Activated naive CD4-positive, alpha-beta T cell treated with anti-CD3 and anti-CD28 coated beads, Interleukin-2, amount 50 U/mL, for 72 hours (primary cell): ENCODE results near the gene KDM6A. TPM values are rescaled to one million over a fixed set of nuclear protein-coding genes. Genes with fewer than 3 reads are reported as not detected.

Experiments
- ATAC-seq, 2 donors: fragments of 150-1000 bp; cut with Tn5 transposase; 2 replicates each; pipeline ENCODE4 v1.10.0; 2021; ENCODE audit warnings: mild to moderate bottlenecking in 2 of 2, moderate library complexity in 2 of 2
- DNase-seq, 2 donors: peaks; one replicate each; pipeline ENCODE4 v3.0.0; 2021 to 2022; ENCODE audit warnings: low spot score in 2 of 2
- H3K27ac Mint-ChIP-seq, 2 donors: one replicate each; pipeline ENCODE4 v1.8.0; 2022; ENCODE audit warnings: mild to moderate bottlenecking in 2 of 2, mixed read lengths in 2 of 2
- H3K36me3 Mint-ChIP-seq, 2 donors: one replicate each; pipeline ENCODE4 v1.8.0; 2022; ENCODE audit warnings: mixed read lengths in 2 of 2
- H3K9me3 Mint-ChIP-seq, 2 donors: one replicate each; pipeline ENCODE4 v1.8.0; 2022; ENCODE audit warnings: mixed read lengths in 2 of 2
- total RNA-seq, 2 donors: library from RNA; stranded (reverse); gene quantifications; one replicate each; pipeline ENCODE4 v1.2.3, GENCODE V29; 2022

The KDM6A gene
- total RNA-seq, 2 donors from 2014 or later: 20.1 to 24.8 TPM

DNA sequence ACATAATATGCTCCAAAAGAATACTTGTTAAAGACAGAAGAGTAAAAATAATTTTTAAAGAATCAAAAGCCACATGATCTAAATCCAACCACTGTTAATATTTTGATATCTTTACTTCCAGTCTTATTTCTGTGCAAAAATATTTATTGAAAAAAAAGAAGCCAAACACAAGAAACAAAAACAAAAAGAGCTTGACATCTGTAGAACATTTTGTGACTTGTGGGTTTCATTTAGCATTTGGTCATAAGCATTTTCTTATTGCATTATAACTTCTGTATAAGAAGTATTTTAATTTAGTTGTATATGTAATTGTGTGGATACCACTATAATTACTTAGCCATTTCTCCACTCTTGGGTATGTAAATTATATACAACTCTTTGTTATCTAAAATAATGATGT, 264.5 kb downstream of the KDM6A start:
- DNase-seq (no peak), ATAC-seq (no peak)
- Mint-ChIP-seq H3K27ac (no peak overlapping the region), H3K36me3 (no peaks in the 10 kb centered on the region), H3K9me3 (peaks cover 4 to 7% of the 10 kb centered on the region in 2 donors)

DNA sequence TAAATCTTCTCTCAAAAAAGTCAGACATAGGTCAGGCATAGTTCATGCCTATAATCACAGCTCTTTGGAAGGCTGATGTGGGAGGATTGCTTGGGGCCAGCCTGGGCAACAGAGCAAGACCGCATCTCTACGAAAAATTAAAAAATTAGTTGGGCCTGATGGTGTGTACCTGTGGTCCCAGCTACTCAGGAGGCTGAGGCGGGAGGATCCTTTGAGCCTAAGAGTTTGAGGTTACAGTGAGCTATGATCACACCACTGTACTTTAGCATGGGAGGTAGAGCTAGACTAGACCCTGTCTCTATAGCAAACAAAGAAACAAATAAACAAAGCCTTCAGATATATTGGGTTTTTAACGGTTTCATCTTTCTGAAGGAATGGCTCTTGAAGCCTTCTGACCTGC, 265.5 kb downstream of the KDM6A start:
- DNase-seq: no peak
- Mint-ChIP-seq H3K27ac (no peak overlapping the region), H3K9me3 (peaks cover 4 to 5% of the 10 kb centered on the region in 2 donors), H3K36me3 (no peaks in the 10 kb centered on the region)
- ATAC-seq: peak; percentile 58 to 70

DNA sequence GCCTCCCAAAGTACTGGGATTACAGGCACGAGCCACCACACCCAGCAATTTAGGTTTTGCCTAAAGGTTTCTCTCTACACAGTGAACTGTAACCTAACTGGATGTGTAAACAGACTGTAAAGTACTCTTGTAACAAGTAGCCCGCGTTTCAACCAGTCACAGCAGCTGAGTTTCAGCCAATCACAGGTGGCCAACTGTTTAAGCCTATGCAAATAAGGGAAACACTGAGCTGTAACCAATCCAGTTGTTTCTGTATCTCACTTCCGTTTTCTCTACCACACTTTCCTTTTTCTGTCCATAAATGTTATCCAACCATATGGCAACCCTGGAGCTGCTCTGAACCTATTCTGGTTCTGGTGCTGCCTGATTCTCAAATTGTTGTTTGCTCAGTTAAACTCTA, 267.8 kb downstream of the KDM6A start:
- H3K36me3 Mint-ChIP-seq: no peaks in the 10 kb centered on the region
- ATAC-seq (no peak), DNase-seq (no peak)
- no peak overlapping the region for H3K27ac Mint-ChIP-seq
- no peaks in the 10 kb centered on the region for H3K9me3 Mint-ChIP-seq

DNA sequence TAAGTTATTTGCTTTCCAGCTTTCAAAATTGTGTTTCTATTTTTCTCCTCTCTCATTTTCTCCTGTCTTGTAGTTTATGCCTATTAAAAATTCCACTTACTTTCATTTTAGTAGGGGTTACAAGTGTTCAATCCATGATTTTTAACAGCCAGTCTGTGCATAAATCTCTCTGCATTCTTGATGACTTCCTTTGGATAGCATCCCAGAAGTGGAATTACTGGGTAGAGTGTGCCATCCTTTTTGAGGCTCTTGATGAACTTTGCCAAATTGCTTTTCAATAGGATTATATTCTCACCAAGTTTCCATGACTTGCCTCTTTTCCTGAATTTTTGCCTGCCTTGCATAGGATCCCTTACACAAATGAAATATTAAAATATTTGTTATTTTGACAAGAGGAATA, 269.2 kb downstream of the KDM6A start:
- Mint-ChIP-seq H3K36me3 (no peaks in the 10 kb centered on the region), H3K9me3 (no peaks in the 10 kb centered on the region), H3K27ac (no peak overlapping the region)
- DNase-seq (no peak), ATAC-seq (no peak)

DNA sequence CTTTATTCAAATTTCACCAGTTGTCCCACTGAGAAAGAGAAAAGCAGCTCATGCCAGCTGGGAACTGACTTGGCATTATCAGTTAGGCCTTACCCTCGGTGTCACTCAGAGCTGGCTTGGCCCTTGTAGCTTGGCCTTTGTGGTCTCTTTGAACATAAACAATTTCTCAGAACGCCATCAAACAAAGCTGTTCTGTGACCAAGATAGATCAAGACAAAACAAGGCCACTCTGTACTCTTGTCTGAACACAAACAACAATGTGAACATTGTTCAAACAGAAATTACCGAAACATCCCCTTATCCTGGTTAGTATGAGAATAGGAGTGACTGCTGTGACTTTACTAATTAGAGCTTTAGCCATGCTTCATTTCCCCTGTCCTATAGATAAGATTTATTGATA, 270.5 kb downstream of the KDM6A start:
- Mint-ChIP-seq H3K36me3 (no peaks in the 10 kb centered on the region), H3K9me3 (no peaks in the 10 kb centered on the region), H3K27ac (no peak overlapping the region)
- ATAC-seq (no peak), DNase-seq (no peak)

DNA sequence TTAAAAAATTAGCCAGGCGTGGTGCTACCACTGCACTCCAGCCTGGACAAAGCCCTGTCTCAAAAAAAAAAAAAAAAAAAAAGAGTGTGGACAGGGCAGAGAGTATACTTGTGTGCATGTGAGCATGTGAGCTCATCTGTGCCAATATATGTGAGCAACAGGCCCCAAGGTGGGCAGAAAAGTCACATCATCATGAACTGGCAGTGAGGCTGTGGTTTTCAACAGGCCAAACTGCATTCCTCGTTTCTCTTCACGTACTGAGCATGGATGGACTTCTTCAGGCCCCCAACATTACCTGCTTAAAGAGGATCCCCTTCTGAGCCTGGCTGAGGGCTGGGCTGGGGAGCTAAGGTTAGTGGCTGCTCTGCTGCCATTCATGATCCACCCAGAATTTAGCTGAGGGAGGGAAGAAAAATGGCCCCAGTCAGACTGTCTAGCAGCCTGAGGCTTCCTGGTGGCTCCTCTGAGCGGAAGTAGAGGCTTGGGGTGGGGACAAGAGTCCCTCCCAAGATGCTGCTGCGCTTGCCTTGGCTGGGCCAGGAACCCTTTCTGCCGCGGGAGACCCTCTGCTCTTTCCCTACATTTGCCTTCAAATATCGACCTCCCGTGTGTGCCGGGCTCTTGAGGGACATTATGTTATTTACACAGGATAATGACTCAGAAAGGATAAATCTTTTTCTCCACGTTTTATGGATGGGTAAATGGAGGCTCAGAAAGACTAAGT, 272.7 kb downstream of the KDM6A start:
- no peaks in the 10 kb centered on the region for H3K9me3 Mint-ChIP-seq
- no peak for ATAC-seq
- no peak for DNase-seq
- no peaks in the 10 kb centered on the region for H3K36me3 Mint-ChIP-seq
- no peak overlapping the region for H3K27ac Mint-ChIP-seq

DNA sequence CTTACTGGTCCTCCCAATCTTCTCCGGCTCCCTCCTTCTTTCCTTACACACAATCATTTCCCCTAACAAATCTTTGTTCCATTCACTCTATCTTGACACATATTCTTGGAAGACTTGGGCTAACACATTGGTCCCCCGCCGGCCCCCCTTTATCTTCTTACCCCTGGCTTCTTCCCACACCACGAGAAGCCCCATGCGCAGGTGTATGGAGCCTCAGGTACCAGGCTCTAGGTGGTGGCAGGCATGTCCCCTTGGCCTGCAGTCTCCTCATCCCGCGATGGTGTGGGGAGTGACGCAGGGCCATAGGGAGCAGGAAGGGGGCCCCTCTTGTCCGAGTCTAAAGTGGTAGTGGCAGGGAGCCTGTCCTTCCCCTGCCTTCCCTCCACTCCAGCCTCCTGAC, 277.8 kb downstream of the KDM6A start:
- DNase-seq (no peak), ATAC-seq (no peak)
- H3K9me3 Mint-ChIP-seq: no peaks in the 10 kb centered on the region
- no peaks in the 10 kb centered on the region for H3K36me3 Mint-ChIP-seq
- H3K27ac Mint-ChIP-seq: peak overlapping the region in 1 of 2 donors; percentile 38

DNA sequence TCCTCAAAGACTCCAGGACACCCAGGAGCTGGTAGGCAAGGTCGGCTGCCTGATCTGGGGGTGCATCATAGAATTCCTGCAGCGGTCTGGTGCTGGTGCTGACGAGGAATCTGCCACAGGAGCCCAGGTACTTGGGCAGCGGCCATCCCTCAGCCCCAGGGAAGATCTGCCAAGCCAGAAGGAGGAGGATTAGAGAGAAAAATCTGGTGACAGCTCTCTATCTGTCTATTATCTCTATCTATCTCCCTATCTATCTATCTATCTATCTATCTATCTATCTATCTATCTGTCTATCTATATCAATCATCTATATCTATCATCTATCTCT, 281.0 kb downstream of the KDM6A start:
- Mint-ChIP-seq H3K9me3 (peaks cover 0 to 4% of the 10 kb centered on the region in 2 donors), H3K27ac (no peak overlapping the region), H3K36me3 (no peaks in the 10 kb centered on the region)
- DNase-seq: no peak
- ATAC-seq: no peak

DNA sequence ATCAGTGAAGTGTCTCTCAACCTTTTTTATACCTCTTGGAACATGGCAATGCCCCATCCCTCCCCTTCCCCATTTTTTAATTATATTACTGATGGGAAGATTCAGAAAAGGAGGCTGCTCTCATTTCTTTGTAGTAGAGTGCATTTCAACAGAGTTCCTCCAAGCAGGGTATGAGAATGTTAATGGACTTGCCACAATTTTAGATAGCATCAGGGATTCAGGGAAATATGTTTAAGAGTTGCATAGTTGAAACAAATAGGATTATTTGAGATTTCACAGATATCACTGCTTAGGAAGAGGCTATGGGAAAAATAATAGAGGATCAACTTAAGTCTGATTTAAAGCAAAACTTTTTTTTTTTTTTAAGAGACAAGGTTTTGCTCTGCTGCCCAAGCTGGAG, 281.5 kb downstream of the KDM6A start:
- no peak overlapping the region for H3K27ac Mint-ChIP-seq
- ATAC-seq (no peak), DNase-seq (no peak)
- H3K36me3 Mint-ChIP-seq: no peaks in the 10 kb centered on the region
- peaks cover 0 to 4% of the 10 kb centered on the region in 2 donors for H3K9me3 Mint-ChIP-seq

DNA sequence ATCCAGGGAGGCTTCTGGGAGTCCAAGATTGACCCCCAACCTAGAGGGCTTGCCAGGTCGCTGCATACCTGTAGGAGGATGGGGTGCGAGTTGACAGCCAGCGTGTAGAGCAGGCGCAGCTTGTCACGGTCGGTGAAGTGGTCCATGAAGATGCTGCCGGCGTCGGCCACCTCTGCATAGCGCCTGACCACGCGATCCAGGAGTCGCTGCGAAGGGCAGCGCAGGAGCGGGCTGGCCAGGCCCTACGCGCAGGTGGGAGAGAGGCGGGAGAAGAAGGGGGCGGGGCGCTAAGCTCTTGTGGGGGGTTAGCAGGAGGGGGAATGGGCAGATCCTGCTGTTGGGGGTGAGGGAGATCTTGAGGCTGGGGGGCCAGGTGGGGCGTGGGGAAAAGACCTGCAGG, 284.7 kb downstream of the KDM6A start:
- peaks cover 9 to 15% of the 10 kb centered on the region in 2 donors for H3K9me3 Mint-ChIP-seq
- H3K36me3 Mint-ChIP-seq: peaks cover 0 to 15% of the 10 kb centered on the region in 2 donors
- ATAC-seq (no peak), DNase-seq (no peak)
- H3K27ac Mint-ChIP-seq: no peak overlapping the region

Other genes with a start within 250 kb of the KDM6A start
- gene DUSP21, start 29.2 kb upstream of the KDM6A start, total RNA-seq: not detected